ENCODE results near the gene STON2.

STON2 gene

GRCh38 chr14:81314443-81315175 is 85.5 kb downstream of the STON2 start:
- DNase-seq = no peak
- H3K9me3 ChIP-seq = no peaks in the 10 kb centered on the region
- H3K4me1 ChIP-seq = no peaks in the 10 kb centered on the region; the same call in 1 of the 2 replicates
- no peaks in the 10 kb centered on the region for H3K36me3 ChIP-seq
- H3K4me3 ChIP-seq (ENCODE audit: low read depth, low read length) = no peak overlapping the region
- H3K27me3 ChIP-seq = no peaks in the 10 kb centered on the region
- TF ChIP-seq CTCF (IDR thresholded peaks at IDR 0.05; ENCODE audit: low read depth, low read length) = no peak

- DNase-seq = no peak
- Histone ChIP-seq H3K9me3 (no peaks in the 10 kb centered on the region), H3K27me3 (no peaks in the 10 kb centered on the region), H3K4me3 (ENCODE audit: low read depth, low read length) (no peak overlapping the region), H3K4me1 (no peaks in the 10 kb centered on the region; the same call in 1 of the 2 replicates), H3K36me3 (no peaks in the 10 kb centered on the region)
- no peak for TF ChIP-seq CTCF (IDR thresholded peaks at IDR 0.05; ENCODE audit: low read depth, low read length)
These were observed 86.2 kb downstream of the STON2 start for GRCh38 chr14:81313775-81314429.

- no peak overlapping the region for H3K4me3 ChIP-seq (ENCODE audit: low read depth, low read length)
- H3K27me3 ChIP-seq = no peaks in the 10 kb centered on the region
- H3K4me1 ChIP-seq = no peaks in the 10 kb centered on the region; the same call in 1 of the 2 replicates
- no peaks in the 10 kb centered on the region for H3K36me3 ChIP-seq
- DNase-seq = no peak
- no peaks in the 10 kb centered on the region for H3K9me3 ChIP-seq
- TF ChIP-seq CTCF (IDR thresholded peaks at IDR 0.05; ENCODE audit: low read depth, low read length) = no peak
These were observed 86.9 kb downstream of the STON2 start for GRCh38 chr14:81313200-81313599.

GRCh38 chr14:81312289-81312876 is 87.7 kb downstream of the STON2 start:
- DNase-seq = no peak
- no peaks in the 10 kb centered on the region for H3K9me3 ChIP-seq
- no peaks in the 10 kb centered on the region for H3K36me3 ChIP-seq
- no peak overlapping the region for H3K4me3 ChIP-seq (ENCODE audit: low read depth, low read length)
- no peak for TF ChIP-seq CTCF (IDR thresholded peaks at IDR 0.05; ENCODE audit: low read depth, low read length)
- no peaks in the 10 kb centered on the region for H3K27me3 ChIP-seq
- no peaks in the 10 kb centered on the region; the same call in 1 of the 2 replicates for H3K4me1 ChIP-seq

- no peaks in the 10 kb centered on the region for H3K9me3 ChIP-seq
- H3K36me3 ChIP-seq = no peaks in the 10 kb centered on the region
- no peak for DNase-seq
- TF ChIP-seq CTCF (IDR thresholded peaks at IDR 0.05; ENCODE audit: low read depth, low read length) = no peak
- no peaks in the 10 kb centered on the region for H3K27me3 ChIP-seq
- H3K4me3 ChIP-seq (ENCODE audit: low read depth, low read length) = no peak overlapping the region
- H3K4me1 ChIP-seq = no peaks in the 10 kb centered on the region; the same call in 1 of the 2 replicates
These were observed 88.3 kb downstream of the STON2 start for GRCh38 chr14:81311778-81312177.

- no peaks in the 10 kb centered on the region for H3K27me3 ChIP-seq
- no peak overlapping the region for H3K4me3 ChIP-seq (ENCODE audit: low read depth, low read length)
- no peak for TF ChIP-seq CTCF (IDR thresholded peaks at IDR 0.05; ENCODE audit: low read depth, low read length)
- DNase-seq = no peak
- H3K36me3 ChIP-seq = no peaks in the 10 kb centered on the region
- no peaks in the 10 kb centered on the region for H3K9me3 ChIP-seq
- H3K4me1 ChIP-seq = no peaks in the 10 kb centered on the region; the same call in 1 of the 2 replicates
These were observed 89.0 kb downstream of the STON2 start for GRCh38 chr14:81311141-81311540.

Measured in BE2C (cell line).